ENCODE results near the gene CCDC116.
"Not testable (repeated sequence)": the region's sequence is repeated elsewhere in the genome, so short reads cannot be mapped to it uniquely, and the experiment has no call there.

CCDC116 gene

GRCh38 chr22:21593406-21594232 is 38.9 kb upstream of the CCDC116 start:
- Histone ChIP-seq H3K36me3 (ENCODE audit: control insufficient read depth in 2 of 2, insufficient read depth in 2 of 2, low read length in 2 of 2) (peaks cover 27 to 41% of the 10 kb centered on the region in 2 donors), H3K4me1 (ENCODE audit: control insufficient read depth in 2 of 2, insufficient read depth in 2 of 2, low read length in 2 of 2) (peaks cover 0 to 2% of the 10 kb centered on the region in 2 donors), H3K4me3 (ENCODE audit: low read length in 2 of 2) (no peak overlapping the region), H3K9me3 (ENCODE audit: control insufficient read depth in 2 of 2, low read length in 2 of 2) (no peaks in the 10 kb centered on the region), H3K27me3 (ENCODE audit: control insufficient read depth in 2 of 2, insufficient read depth in 2 of 2, low read length in 2 of 2) (no peaks in the 10 kb centered on the region), H3K27ac (ENCODE audit: low read depth in 2 of 2, low read length in 2 of 2) (no peak overlapping the region), H3K9ac (ENCODE audit: low read depth in 1 of 2, low read length in 2 of 2) (no peak overlapping the region)

- H3K36me3 ChIP-seq (ENCODE audit: control insufficient read depth in 2 of 2, insufficient read depth in 2 of 2, low read length in 2 of 2) = peaks cover 27 to 41% of the 10 kb centered on the region in 2 donors
- no peak overlapping the region for H3K9ac ChIP-seq (ENCODE audit: low read depth in 1 of 2, low read length in 2 of 2)
- H3K4me3 ChIP-seq (ENCODE audit: low read length in 2 of 2) = no peak overlapping the region
- H3K4me1 ChIP-seq (ENCODE audit: control insufficient read depth in 2 of 2, insufficient read depth in 2 of 2, low read length in 2 of 2) = peaks cover 0 to 2% of the 10 kb centered on the region in 2 donors
- H3K9me3 ChIP-seq (ENCODE audit: control insufficient read depth in 2 of 2, low read length in 2 of 2) = no peaks in the 10 kb centered on the region
- no peak overlapping the region for H3K27ac ChIP-seq (ENCODE audit: low read depth in 2 of 2, low read length in 2 of 2)
- no peaks in the 10 kb centered on the region for H3K27me3 ChIP-seq (ENCODE audit: control insufficient read depth in 2 of 2, insufficient read depth in 2 of 2, low read length in 2 of 2)
Measured at GRCh38 chr22:21594865-21595452, 37.6 kb upstream of the CCDC116 start.

GRCh38 chr22:21596356-21597135 is 36.0 kb upstream of the CCDC116 start:
- H3K27me3 ChIP-seq (ENCODE audit: control insufficient read depth in 2 of 2, insufficient read depth in 2 of 2, low read length in 2 of 2); H3K9me3 ChIP-seq (ENCODE audit: control insufficient read depth in 2 of 2, low read length in 2 of 2); H3K4me1 ChIP-seq (ENCODE audit: control insufficient read depth in 2 of 2, insufficient read depth in 2 of 2, low read length in 2 of 2); H3K27ac ChIP-seq (ENCODE audit: low read depth in 2 of 2, low read length in 2 of 2); H3K9ac ChIP-seq (ENCODE audit: low read depth in 1 of 2, low read length in 2 of 2); H3K4me3 ChIP-seq (ENCODE audit: low read length in 2 of 2): not testable (repeated sequence)
- peaks cover 23 to 41% of the 10 kb centered on the region in 2 donors for H3K36me3 ChIP-seq (ENCODE audit: control insufficient read depth in 2 of 2, insufficient read depth in 2 of 2, low read length in 2 of 2)

- Histone ChIP-seq H3K36me3 (ENCODE audit: control insufficient read depth in 2 of 2, insufficient read depth in 2 of 2, low read length in 2 of 2) (peaks cover 20 to 39% of the 10 kb centered on the region in 2 donors), H3K9ac (ENCODE audit: low read depth in 1 of 2, low read length in 2 of 2) (no peak overlapping the region), H3K4me3 (ENCODE audit: low read length in 2 of 2) (no peak overlapping the region), H3K27ac (ENCODE audit: low read depth in 2 of 2, low read length in 2 of 2) (no peak overlapping the region), H3K27me3 (ENCODE audit: control insufficient read depth in 2 of 2, insufficient read depth in 2 of 2, low read length in 2 of 2) (no peaks in the 10 kb centered on the region), H3K9me3 (ENCODE audit: control insufficient read depth in 2 of 2, low read length in 2 of 2) (no peaks in the 10 kb centered on the region), H3K4me1 (ENCODE audit: control insufficient read depth in 2 of 2, insufficient read depth in 2 of 2, low read length in 2 of 2) (no peaks in the 10 kb centered on the region)
Measured at GRCh38 chr22:21598302-21598701, 34.3 kb upstream of the CCDC116 start.

GRCh38 chr22:21599053-21599893 is 33.3 kb upstream of the CCDC116 start:
- no peaks in the 10 kb centered on the region for H3K27me3 ChIP-seq (ENCODE audit: control insufficient read depth in 2 of 2, insufficient read depth in 2 of 2, low read length in 2 of 2)
- no peaks in the 10 kb centered on the region for H3K9me3 ChIP-seq (ENCODE audit: control insufficient read depth in 2 of 2, low read length in 2 of 2)
- no peak overlapping the region for H3K4me3 ChIP-seq (ENCODE audit: low read length in 2 of 2)
- H3K27ac ChIP-seq (ENCODE audit: low read depth in 2 of 2, low read length in 2 of 2) = no peak overlapping the region
- H3K9ac ChIP-seq (ENCODE audit: low read depth in 1 of 2, low read length in 2 of 2) = no peak overlapping the region
- H3K36me3 ChIP-seq (ENCODE audit: control insufficient read depth in 2 of 2, insufficient read depth in 2 of 2, low read length in 2 of 2) = peaks cover 11 to 29% of the 10 kb centered on the region in 2 donors
- no peaks in the 10 kb centered on the region for H3K4me1 ChIP-seq (ENCODE audit: control insufficient read depth in 2 of 2, insufficient read depth in 2 of 2, low read length in 2 of 2)

- Histone ChIP-seq H3K36me3 (ENCODE audit: control insufficient read depth in 2 of 2, insufficient read depth in 2 of 2, low read length in 2 of 2) (peaks cover 0 to 10% of the 10 kb centered on the region in 2 donors), H3K9ac (ENCODE audit: low read depth in 1 of 2, low read length in 2 of 2) (no peak overlapping the region), H3K27ac (ENCODE audit: low read depth in 2 of 2, low read length in 2 of 2) (no peak overlapping the region), H3K27me3 (ENCODE audit: control insufficient read depth in 2 of 2, insufficient read depth in 2 of 2, low read length in 2 of 2) (no peaks in the 10 kb centered on the region), H3K4me3 (ENCODE audit: low read length in 2 of 2) (no peak overlapping the region), H3K9me3 (ENCODE audit: control insufficient read depth in 2 of 2, low read length in 2 of 2) (no peaks in the 10 kb centered on the region), H3K4me1 (ENCODE audit: control insufficient read depth in 2 of 2, insufficient read depth in 2 of 2, low read length in 2 of 2) (peaks cover 0 to 11% of the 10 kb centered on the region in 2 donors)
Measured at GRCh38 chr22:21602579-21602978, 30.0 kb upstream of the CCDC116 start.

- no peaks in the 10 kb centered on the region for H3K9me3 ChIP-seq (ENCODE audit: control insufficient read depth in 2 of 2, low read length in 2 of 2)
- peaks cover 0 to 11% of the 10 kb centered on the region in 2 donors for H3K4me1 ChIP-seq (ENCODE audit: control insufficient read depth in 2 of 2, insufficient read depth in 2 of 2, low read length in 2 of 2)
- H3K36me3 ChIP-seq (ENCODE audit: control insufficient read depth in 2 of 2, insufficient read depth in 2 of 2, low read length in 2 of 2) = peaks cover 0 to 10% of the 10 kb centered on the region in 2 donors
- H3K27me3 ChIP-seq (ENCODE audit: control insufficient read depth in 2 of 2, insufficient read depth in 2 of 2, low read length in 2 of 2) = no peaks in the 10 kb centered on the region
- no peak overlapping the region for H3K4me3 ChIP-seq (ENCODE audit: low read length in 2 of 2)
- no peak overlapping the region for H3K9ac ChIP-seq (ENCODE audit: low read depth in 1 of 2, low read length in 2 of 2)
- H3K27ac ChIP-seq (ENCODE audit: low read depth in 2 of 2, low read length in 2 of 2) = no peak overlapping the region
Measured at GRCh38 chr22:21603973-21604372, 28.6 kb upstream of the CCDC116 start.

GRCh38 chr22:21605887-21606564 is 26.5 kb upstream of the CCDC116 start:
- H3K4me3 ChIP-seq (ENCODE audit: low read length in 2 of 2) = peak overlapping the region in 1 of 2 donors; percentile 53
- no peaks in the 10 kb centered on the region for H3K27me3 ChIP-seq (ENCODE audit: control insufficient read depth in 2 of 2, insufficient read depth in 2 of 2, low read length in 2 of 2)
- peaks cover 4 to 9% of the 10 kb centered on the region in 2 donors for H3K36me3 ChIP-seq (ENCODE audit: control insufficient read depth in 2 of 2, insufficient read depth in 2 of 2, low read length in 2 of 2)
- H3K4me1 ChIP-seq (ENCODE audit: control insufficient read depth in 2 of 2, insufficient read depth in 2 of 2, low read length in 2 of 2) = peaks cover 0 to 11% of the 10 kb centered on the region in 2 donors
- H3K27ac ChIP-seq (ENCODE audit: low read depth in 2 of 2, low read length in 2 of 2) = peak overlapping the region in 1 of 2 donors; percentile 34
- H3K9ac ChIP-seq (ENCODE audit: low read depth in 1 of 2, low read length in 2 of 2) = no peak overlapping the region
- no peaks in the 10 kb centered on the region for H3K9me3 ChIP-seq (ENCODE audit: control insufficient read depth in 2 of 2, low read length in 2 of 2)

- Histone ChIP-seq H3K9me3 (ENCODE audit: control insufficient read depth in 2 of 2, low read length in 2 of 2) (no peaks in the 10 kb centered on the region), H3K4me3 (ENCODE audit: low read length in 2 of 2) (no peak overlapping the region), H3K9ac (ENCODE audit: low read depth in 1 of 2, low read length in 2 of 2) (no peak overlapping the region), H3K36me3 (ENCODE audit: control insufficient read depth in 2 of 2, insufficient read depth in 2 of 2, low read length in 2 of 2) (peaks cover 9 to 17% of the 10 kb centered on the region in 2 donors), H3K27ac (ENCODE audit: low read depth in 2 of 2, low read length in 2 of 2) (peak overlapping the region in 1 of 2 donors; percentile 34), H3K4me1 (ENCODE audit: control insufficient read depth in 2 of 2, insufficient read depth in 2 of 2, low read length in 2 of 2) (peaks cover 0 to 11% of the 10 kb centered on the region in 2 donors), H3K27me3 (ENCODE audit: control insufficient read depth in 2 of 2, insufficient read depth in 2 of 2, low read length in 2 of 2) (no peaks in the 10 kb centered on the region)
Measured at GRCh38 chr22:21606775-21607174, 25.8 kb upstream of the CCDC116 start.

Data from mucosa of rectum (tissue), 2 donors.